Hepatic stellate cell (primary cell): Measurements from ENCODE around the gene DPP6.

Experiments used
- DNase-seq: peaks from one replicate; pipeline ENCODE4 v3.0.0; 2011; ENCODE audit warnings: low spot score

The DPP6 gene

DNA sequence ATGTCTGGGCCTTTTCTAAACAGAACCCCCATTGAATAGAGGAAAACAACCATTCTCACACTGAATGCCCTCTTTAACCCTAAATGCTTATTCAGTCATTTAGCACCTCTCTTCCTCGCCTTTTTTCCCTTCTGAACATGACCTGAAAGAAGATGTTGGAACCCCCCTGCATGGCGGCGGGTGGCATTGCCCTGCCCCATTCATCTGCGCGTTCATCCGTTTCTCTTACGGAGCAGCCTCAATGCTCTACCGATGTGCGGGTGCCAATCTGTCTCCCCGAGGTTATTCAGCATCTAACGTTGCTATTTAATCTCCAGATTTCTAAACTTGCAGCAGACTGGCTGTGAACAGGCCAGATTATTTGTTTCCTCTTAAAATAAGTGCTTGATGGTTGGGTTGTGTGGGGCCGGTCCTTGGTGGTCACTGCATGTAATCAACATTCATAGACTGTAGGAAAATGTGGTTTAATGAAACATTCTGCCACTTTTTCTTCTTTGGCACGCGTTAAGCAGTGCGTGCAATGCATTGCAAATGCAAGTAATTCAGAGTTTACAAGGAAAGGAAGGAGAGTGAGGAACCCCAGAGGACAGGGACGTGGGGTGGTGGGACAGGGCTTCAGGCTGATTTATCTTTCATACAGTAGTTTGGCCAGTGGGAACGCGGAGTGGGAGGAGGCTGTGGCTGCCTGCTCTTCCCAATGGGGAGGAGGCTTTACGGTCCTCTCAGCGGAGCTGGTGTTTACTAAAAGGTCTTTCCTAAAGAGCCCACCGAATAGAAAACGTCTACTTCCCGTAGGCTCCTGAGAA is 286.7 kb downstream of the DPP6 start:
- no peak for DNase-seq

DNA sequence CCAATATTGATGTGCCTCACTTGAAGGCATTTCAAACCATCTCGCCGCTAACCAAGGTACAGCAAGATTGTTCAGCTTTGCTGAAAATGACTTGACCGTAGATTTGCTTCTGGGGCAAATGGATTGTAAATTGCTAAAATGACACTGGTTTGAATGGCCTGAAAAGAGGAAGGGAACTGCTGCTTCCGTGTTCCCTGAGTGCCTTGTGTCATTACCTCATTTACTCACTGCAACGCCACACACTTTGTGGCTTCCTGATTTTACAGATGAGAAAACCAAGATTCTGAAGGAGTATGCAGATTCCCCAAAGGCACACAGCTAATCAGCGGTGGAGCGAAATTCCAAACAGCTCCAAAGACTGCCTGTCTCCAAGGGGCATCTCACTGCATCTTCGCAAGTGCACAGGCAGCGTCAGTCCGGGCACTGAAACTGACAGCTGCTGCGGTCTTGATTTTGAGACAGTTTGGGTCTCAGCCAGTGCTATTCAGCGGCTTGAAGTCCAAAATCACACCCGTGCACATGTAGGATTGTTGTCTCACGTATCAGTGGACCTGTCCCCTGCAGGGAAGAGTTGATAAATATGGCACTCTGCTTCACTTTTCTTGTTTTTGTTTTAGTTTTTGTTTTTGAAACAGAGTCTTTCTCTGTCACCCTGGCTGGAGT is 290.9 kb downstream of the DPP6 start:
- no peak for DNase-seq

DNA sequence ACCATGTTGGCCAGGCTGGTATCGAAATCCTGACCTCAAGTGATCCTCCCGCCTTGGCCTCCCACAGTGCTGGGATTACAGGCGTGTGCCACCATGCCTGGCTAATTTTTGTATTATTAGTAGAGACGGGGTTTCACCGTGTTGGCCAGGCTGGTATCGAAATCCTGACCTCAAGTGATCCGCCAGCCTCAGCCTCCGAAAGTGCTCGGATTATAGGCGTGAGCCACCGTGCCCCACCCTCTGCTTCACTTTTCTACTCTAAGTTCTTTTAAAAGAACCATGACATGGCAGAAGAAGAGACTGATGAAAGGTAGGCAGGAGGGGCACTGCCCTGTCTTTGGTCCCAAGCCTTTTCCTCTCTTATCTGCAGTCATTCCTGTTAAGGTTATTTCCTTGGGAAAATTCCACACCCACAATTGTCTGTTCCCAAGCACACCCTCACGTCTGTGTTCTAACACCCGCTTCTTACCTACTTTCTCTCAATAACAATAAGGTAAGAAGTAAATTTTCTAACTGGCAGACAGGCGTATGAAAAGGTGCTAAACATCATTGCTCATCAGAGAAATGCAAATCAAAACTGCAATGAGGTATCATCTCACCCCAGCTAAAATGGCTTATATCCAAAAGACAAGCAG is 291.7 kb downstream of the DPP6 start:
- DNase-seq, result no peak

DNA sequence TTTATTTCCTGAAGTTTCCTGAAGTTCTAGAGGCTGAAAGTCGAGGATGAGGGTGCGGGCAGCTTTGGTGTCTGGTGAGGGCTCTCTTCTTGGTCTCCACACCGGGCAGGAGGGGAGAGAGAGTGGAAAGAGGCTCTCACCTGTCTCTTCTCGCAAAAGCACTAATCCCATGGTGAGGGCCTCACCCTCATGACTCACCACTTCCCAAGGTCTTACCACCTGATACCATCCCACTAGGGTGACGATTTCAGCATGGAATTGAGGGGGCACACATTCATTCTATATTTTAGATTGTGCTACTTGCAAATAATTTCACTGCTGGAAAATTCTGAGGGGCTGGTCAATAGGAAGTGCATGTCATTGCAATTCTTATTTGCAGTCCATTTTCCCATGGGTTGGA is 292.9 kb downstream of the DPP6 start:
- no peak for DNase-seq

DNA sequence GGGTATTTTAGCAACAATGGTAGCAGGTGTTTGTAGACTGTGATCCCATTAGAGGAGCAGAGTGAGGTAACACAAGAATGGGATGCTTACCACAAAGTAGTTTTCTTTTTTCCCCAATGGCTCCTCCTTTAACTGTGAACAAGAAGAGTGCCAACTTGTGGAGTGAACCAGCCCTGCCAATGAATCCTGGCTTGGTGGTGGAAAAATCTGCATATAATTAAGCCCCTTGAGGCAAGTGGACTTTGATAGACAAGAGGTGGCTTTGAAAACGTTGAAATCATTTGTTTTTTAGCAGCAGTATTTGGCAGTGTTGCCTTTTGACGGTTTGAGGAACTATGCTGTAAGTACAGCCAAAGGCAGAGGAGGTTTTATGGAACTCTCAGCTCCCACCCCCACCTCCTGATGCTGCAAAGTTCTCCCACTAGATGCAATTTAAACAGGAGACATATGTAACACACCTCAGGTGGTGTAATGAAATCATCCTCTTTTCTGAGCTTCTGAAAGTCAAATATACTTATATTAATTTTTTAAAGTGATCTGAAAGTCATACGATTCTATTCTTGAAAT is 295.6 kb downstream of the DPP6 start:
- no peak for DNase-seq

DNA sequence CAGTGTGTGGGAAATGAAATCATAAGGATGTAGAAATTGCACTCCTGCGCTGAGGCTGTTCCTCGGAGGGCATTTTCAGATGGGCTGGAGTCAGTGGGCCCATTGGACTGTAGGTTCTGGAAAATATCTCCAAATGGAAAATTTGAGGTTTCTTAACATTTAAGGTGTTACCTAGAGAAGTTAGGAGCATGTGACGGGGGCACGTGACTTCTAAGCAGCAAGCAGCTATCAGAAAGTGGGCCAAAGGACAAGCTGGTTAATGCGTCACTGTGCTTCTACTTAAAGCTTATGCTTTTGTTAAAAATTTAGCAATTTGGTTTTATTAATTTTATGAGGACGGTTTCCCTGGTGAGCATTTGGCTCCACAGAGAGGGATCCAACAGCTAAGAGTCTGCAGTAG is 298.7 kb downstream of the DPP6 start:
- DNase-seq, result no peak

DNA sequence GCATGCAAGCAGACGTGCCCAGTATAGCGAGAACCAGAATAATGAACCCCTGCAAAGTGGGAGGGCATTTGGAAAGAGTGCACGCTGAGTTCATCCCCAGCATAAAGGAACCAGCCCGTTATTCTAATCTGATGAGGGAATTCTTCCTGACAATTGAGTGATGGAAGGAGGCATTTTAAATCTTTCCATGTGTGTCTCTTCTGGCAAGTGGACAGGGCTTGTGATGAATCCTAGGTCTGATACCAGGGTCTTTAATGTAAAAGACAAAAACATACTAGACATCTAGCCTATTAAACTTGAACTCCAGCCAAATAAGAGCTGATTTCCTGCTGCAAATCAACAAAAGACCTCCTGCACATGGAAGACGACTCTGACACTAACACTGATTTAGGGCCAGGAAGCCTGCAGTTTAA is 301.2 kb downstream of the DPP6 start:
- no peak for DNase-seq

DNA sequence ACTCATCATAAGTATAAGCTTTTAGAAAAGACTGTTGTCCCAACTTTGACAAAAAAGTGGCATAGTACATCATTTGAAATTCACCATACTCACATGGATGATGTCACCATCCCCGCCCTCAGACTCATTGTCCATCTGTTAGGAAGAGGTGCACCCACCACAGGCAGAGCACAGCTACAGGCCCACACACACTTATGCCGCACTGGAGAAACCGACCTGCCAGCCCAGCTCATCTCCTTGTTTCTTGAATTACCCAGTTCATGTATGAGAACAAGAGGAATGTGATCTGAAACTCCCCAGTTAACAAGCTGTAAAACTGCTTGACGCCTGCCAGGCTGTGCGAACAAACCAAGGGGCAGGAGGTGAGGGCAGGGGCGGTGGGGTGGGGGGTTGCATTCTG is 312.0 kb downstream of the DPP6 start:
- no peak for DNase-seq

DNA sequence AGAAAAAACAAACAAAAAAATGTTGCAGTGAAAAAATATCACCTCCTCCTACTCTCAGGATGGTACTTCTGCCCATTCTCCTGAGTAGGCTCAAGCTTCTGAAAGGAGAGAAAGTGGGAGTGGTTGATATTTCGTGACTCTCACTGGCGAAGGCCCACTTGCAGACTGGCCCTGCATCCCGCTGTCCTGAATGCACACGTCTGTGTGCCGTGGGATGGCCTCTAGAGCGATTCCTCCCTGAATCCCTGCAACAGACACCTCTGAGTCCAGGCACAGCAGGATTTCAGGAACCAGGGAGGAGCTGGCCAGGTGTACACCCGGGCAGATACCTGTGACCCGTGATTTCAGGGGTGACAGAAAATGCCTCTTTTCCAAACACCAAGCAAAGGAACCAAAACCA is 319.2 kb downstream of the DPP6 start:
- DNase-seq, result no peak

DNA sequence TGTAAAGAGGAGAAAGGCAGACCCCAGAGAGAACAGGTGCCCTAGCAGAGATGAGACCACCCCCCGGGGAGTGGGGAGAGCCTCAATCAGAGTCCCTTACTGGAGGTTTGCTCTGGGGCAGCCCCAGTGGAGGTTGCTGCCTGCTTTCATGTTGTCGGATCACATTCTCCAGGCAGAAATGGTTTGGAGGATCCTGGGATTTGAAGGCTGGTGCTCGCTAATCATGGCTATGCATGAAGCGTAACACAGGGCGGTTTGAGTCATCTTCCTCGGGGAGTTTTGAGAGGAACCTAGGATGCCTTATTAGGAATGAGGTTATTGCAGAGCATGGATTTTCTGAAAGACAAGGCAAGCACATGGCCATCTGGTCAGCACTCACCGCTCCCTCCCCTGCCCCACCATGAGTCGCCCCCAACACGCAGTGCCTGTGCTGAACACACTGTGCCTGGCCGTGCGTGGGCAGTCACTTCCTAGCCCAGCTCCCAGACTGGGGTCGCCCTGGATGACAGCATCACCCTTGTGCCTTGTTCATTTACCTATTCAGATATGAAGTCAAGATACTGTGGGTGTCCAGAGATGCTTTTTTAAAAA is 319.9 kb downstream of the DPP6 start:
- DNase-seq, result no peak

DNA sequence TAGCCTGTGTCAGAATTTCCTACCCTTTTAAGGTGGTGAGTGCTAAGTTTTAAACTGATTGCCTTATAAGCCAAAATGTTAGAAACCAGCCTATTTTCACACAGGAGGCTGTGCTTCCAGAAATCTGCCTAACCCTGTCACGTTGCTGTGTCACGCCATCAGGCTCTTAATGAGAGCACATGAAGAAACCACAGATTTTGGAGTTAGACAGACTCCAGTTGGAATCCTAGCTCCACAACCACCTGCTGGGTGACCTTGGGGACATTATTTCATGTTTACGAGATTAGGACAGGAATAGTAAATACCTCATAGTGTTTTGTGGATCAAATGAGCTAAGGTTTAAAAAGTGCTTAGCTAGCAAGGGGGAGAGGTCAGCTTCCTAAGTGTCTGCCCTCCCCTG is 321.8 kb downstream of the DPP6 start:
- DNase-seq, result no peak

DNA sequence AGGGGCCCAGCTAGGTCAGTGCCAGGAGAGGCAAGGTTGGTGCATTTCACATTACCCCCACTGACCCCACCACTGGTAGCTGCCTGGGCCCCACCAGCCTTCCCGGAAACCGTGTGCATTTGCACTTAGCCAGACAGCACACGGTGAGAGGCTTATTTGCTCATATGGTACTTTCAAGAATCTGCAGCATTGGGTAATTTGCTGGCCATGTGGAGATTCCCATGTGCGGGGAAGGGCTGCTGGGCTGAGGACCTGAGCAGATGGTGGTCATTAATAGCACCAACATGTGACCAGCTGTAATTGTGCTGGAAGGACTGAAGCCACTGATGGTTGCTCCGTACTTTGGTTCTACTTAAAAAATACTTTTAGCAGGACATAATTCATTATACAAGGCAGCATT is 323.8 kb downstream of the DPP6 start:
- no peak for DNase-seq

DNA sequence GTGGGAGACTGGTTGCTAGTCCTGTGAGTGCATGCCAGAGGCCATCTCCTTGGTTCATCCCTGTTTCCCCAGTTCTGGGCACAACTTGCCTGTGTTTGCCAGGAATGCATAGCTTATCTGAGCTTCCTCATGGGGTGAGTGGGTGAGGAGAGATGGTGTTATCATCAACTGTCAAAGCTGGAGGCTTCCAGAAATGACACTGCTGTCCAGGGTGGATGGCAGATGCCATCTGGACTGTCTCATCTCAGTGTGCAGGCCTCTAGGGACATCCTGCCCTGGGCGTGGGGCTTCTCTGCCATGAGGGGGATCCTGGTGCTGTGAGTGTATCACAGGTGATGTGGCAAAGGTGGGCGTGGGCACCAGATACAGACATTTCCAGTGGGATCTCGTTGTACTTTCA is 328.6 kb downstream of the DPP6 start:
- no peak for DNase-seq

DNA sequence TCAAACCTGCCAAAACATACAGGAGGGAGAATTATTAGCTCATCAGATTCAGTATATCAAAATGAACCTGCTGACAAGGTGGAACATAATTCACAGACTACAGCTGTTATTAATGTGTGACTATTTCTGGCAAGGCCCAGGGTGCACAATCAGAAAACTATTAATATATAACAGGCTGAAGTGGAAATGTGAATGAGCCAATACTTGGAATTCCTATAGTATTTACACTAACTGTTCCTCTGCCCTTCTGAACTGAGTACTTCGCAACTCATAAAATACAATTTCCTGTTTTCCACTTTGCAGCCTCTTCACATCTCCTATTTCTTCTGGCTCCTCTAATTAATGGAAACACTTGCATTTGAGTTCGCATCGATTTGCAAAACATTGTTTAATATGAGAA is 330.8 kb downstream of the DPP6 start:
- DNase-seq, result no peak

DNA sequence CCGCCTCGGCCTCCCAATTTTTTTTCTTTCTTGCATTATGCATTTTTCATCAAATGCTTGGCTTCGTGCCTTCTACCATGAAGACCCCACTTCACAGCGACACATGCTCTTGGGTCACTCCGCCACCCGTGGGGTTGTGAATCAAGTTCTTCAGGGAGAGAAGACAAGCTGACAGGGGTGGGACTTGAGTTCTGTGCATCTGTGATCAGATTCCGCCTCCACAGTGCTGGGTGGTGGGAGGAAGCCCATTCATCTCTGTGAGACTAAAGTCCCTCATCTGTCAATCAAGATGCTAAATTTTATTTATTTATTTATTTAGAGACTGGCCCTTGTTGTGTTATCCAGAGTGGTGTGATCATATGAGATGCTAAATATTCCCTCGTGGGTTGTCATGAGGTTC is 333.0 kb downstream of the DPP6 start:
- DNase-seq, result no peak

DNA sequence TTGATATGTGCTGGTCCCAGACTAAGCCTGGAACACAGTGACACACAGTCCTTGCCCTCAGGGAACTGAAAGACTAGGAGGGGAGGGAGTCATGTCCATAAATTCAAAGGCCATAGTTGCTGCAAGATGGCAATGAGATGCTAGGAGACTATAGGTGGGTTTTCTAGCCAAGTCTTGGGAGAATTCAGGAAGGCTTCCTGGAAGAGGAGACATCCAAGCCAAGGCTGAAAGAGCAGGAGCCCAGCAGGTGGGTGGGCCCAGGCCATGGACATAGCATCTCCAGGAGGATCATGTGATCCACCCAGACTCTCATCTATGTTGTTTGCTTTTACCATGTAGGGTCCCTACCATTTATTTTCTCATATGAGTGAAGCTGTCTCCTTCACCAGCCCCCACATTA is 335.1 kb downstream of the DPP6 start:
- DNase-seq, result no peak

DNA sequence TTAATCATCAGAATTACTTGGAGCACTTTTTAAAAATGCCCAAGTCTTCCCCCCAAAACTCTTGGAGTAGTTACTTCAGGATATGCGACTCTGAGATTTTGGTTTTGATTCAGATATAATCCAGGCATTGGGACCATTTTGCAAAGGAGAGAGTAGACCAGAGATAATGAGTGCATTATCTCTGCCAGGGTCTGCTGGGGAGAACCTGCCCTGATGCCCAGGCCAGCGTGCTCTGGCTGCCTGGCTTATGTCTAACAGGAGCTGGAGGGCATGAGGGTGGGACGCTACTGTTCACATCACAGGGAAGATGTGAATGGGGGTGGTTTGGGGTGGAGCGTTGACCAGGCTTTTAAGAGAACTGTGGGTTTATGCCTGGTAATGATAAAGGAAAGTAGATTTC is 336.2 kb downstream of the DPP6 start:
- no peak for DNase-seq

DNA sequence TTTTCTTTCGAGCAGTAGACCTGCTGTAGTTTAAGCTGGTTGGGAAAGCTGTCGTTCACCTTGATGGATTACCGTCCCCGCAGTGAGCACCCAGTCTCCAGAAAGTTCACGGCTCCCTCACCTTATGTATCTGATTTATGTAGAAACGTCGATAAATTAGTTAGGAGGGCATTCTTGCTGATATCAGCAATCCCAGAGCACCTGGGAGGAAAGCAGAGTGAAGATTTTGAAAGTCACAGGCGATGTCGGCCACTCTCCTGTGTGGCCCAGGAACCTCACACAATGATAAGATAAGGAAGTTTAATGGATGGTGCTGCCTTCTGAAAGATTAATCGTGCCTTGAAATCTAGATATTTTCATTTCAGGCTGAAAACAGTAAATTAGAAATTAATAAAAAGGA is 336.8 kb downstream of the DPP6 start:
- DNase-seq, result no peak

DNA sequence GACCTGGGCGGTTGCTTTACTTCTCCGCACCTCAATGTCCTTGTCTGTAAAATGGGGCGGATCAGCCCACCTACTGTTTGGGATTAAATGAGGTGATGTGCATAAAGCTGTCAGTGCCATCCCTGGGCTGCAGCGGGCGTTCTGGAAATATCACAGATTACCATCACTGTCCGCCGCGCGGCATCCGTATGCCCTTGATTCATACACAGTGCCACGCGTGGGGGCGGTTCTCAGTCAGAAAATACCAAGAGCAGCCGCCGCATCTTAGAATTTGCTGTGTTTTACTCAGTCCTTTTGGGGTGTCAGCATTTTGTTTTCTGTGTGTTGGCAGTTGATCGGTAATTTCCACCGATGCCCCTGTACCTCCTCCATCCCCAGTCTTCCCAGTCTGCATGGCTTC is 338.8 kb downstream of the DPP6 start:
- no peak for DNase-seq

DNA sequence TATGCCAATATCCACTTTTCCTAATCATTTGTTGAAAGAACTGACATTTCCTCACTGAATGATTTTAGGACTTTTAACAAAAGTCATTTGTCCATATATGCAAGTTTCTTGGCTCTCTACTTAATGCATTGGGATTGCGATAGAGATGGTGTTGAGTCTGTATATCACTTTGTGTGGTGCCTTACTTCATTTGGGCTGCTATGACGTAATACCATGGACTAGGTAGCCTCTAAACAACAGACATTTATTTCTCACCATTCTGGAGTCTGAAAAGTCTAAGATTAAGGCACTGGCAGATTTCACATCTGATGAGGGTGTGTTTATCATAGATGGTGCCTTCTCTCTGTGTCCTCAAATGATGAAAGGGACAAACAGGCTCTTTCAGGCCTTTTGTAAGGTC is 342.6 kb downstream of the DPP6 start:
- no peak for DNase-seq

DNA sequence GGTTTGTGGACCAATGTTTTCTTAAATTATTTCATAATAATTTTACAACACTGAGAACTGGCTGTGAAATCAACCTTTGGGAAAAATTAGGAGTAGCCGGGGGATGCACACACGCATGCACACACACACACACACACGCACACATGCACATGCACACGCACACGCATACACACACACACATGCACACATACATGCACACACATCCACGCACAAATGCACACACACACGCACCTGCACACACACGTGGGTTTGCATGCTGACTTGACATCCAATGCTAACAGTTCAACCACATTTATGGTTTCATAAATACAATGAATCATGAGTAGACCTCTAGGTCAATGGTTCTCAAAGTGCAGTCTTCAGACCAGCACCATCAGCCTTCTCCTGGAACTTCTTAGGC is 354.1 kb downstream of the DPP6 start:
- DNase-seq, result no peak

DNA sequence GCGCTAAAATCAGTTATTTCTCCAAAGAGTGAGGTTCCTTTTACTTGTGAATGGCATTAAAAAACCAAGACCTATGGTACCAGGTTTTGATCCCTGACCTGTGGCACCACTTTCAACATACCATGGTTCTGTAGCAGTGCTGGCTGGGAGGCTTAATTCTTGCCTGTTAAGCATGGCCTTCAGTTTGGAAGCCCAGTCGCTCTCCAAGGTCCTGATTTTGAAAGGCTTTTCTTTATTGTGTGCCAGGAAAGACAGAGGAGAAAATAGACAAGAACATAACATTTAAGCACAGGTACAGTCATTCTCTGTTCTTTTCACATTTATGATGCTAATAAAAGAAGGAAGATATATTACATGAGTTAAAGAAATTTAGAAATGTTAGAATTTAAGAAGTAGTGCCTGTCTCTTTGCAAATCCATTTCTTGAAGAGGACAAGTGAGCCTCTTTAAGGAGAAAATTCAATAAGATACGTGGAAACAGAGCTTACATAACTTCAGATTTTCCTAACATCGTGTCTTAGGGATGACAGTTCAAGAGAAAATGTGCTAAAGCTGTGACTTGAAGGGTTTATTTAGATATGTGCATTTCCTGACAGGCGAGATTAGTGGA is 357.6 kb downstream of the DPP6 start:
- no peak for DNase-seq
